Measurements from ENCODE around the gene C16orf78. TPM values are rescaled to one million over a fixed set of nuclear protein-coding genes. Genes with fewer than 3 reads are reported as not detected.

C16orf78 gene
- total and polyA plus RNA-seq, 10 donors = not detected

GRCh38 chr16:49376206-49376605, 2.6 kb downstream of the C16orf78 start:
- no peak for DNase-seq
- Histone ChIP-seq H3K27ac (no peak overlapping the region), H3K4me3 (no peak overlapping the region), H3K9me3 (no peaks in the 10 kb centered on the region), H3K4me1 (no peaks in the 10 kb centered on the region), H3K27me3 (replicated peaks in 1 of 7) (peaks cover 0 to 19% (median 0%) of the 10 kb centered on the region in 7 donors), H3K36me3 (no peaks in the 10 kb centered on the region)
- 89 to 98% (median 96%) methylated on average over 4 of the region's 4 CpGs for WGBS, 5 donors
- intact Hi-C loops (cut with DNase I; ENCODE audit: low total_unique reads) = no loop called here
- TF ChIP-seq CTCF (IDR thresholded peaks at IDR 0.05 in 8 of 11, conservative IDR thresholded peaks at IDR 0.05 in 3 of 11) (no peak), POLR2A (IDR thresholded peaks at IDR 0.05) (no peak), POLR2AphosphoS5 (IDR thresholded peaks at IDR 0.05) (no peak)

GRCh38 chr16:49377196-49377755, 3.7 kb downstream of the C16orf78 start:
- TF ChIP-seq CTCF (IDR thresholded peaks at IDR 0.05 in 8 of 11, conservative IDR thresholded peaks at IDR 0.05 in 3 of 11) (no peak), POLR2AphosphoS5 (IDR thresholded peaks at IDR 0.05) (no peak), POLR2A (IDR thresholded peaks at IDR 0.05) (no peak)
- no peak for DNase-seq
- intact Hi-C loops (cut with DNase I; ENCODE audit: low total_unique reads) = no loop called here
- Histone ChIP-seq H3K36me3 (no peaks in the 10 kb centered on the region), H3K4me1 (no peaks in the 10 kb centered on the region), H3K9me3 (peaks cover 0 to 2% (median 0%) of the 10 kb centered on the region in 8 donors), H3K27ac (no peak overlapping the region), H3K4me3 (no peak overlapping the region), H3K27me3 (replicated peaks in 1 of 7) (peaks cover 0 to 19% (median 0%) of the 10 kb centered on the region in 7 donors)
- WGBS, 5 donors = 80 to 94% (median 88%) methylated on average over 7 of the region's 7 CpGs

GRCh38 chr16:49378238-49378637, 4.6 kb downstream of the C16orf78 start:
- intact Hi-C loops (cut with DNase I; ENCODE audit: low total_unique reads) = no loop called here
- DNase-seq = no peak
- no peaks in the 10 kb centered on the region for H3K4me1 ChIP-seq
- H3K9me3 ChIP-seq = peaks cover 0 to 11% (median under 1%) of the 10 kb centered on the region in 8 donors
- 67 to 73% (median 69%) methylated on average over 7 to 11 of the region's 11 CpGs for WGBS, 5 donors
- TF ChIP-seq POLR2A (IDR thresholded peaks at IDR 0.05) = no peak
- no peak for TF ChIP-seq CTCF (IDR thresholded peaks at IDR 0.05 in 8 of 11, conservative IDR thresholded peaks at IDR 0.05 in 3 of 11)
- TF ChIP-seq POLR2AphosphoS5 (IDR thresholded peaks at IDR 0.05) = no peak
- H3K27me3 ChIP-seq (replicated peaks in 1 of 7) = peaks cover 0 to 19% (median 0%) of the 10 kb centered on the region in 7 donors
- H3K36me3 ChIP-seq = no peaks in the 10 kb centered on the region
- H3K4me3 ChIP-seq = no peak overlapping the region
- H3K27ac ChIP-seq = no peak overlapping the region

GRCh38 chr16:49378816-49379215, 5.2 kb downstream of the C16orf78 start:
- WGBS, 5 donors = 13 to 40% (median 28%) methylated on average over 1 of the region's 1 CpG
- no peaks in the 10 kb centered on the region for H3K4me1 ChIP-seq
- H3K27ac ChIP-seq = no peak overlapping the region
- H3K36me3 ChIP-seq = no peaks in the 10 kb centered on the region
- H3K9me3 ChIP-seq = peaks cover 0 to 17% (median 6%) of the 10 kb centered on the region in 8 donors
- intact Hi-C loops (cut with DNase I; ENCODE audit: low total_unique reads) = no loop called here
- DNase-seq = no peak
- H3K4me3 ChIP-seq = no peak overlapping the region
- no peak for TF ChIP-seq CTCF (IDR thresholded peaks at IDR 0.05 in 8 of 11, conservative IDR thresholded peaks at IDR 0.05 in 3 of 11)
- no peak for TF ChIP-seq POLR2A (IDR thresholded peaks at IDR 0.05)
- TF ChIP-seq POLR2AphosphoS5 (IDR thresholded peaks at IDR 0.05) = no peak
- peaks cover 0 to 19% (median 0%) of the 10 kb centered on the region in 7 donors for H3K27me3 ChIP-seq (replicated peaks in 1 of 7)

Measured in spleen (tissue), 11 donors.